ENCODE data around the gene MYEOV.

- TF ChIP-seq SP2 (tag by site-specific recombination; IDR thresholded peaks at IDR 0.05) (no peak), ZNF24 (tag by site-specific recombination; IDR thresholded peaks at IDR 0.05) (no peak), ZNF274 (IDR thresholded peaks at IDR 0.05; ENCODE audit: low read length) (no peak), ZNF274 (tag by site-specific recombination; IDR thresholded peaks at IDR 0.05; ENCODE audit: borderline replicate concordance) (no peak), CTCF (tag by site-specific recombination; IDR thresholded peaks at IDR 0.05) (no peak), ZNF423 (tag by site-specific recombination; IDR thresholded peaks at IDR 0.05) (no peak), ZNF121 (tag by site-specific recombination; IDR thresholded peaks at IDR 0.05) (no peak), ZNF248 (tag by site-specific recombination; IDR thresholded peaks at IDR 0.05) (no peak), PRDM10 (tag by site-specific recombination; IDR thresholded peaks at IDR 0.05) (no peak)
- TF ChIP-seq, protein P1, sequence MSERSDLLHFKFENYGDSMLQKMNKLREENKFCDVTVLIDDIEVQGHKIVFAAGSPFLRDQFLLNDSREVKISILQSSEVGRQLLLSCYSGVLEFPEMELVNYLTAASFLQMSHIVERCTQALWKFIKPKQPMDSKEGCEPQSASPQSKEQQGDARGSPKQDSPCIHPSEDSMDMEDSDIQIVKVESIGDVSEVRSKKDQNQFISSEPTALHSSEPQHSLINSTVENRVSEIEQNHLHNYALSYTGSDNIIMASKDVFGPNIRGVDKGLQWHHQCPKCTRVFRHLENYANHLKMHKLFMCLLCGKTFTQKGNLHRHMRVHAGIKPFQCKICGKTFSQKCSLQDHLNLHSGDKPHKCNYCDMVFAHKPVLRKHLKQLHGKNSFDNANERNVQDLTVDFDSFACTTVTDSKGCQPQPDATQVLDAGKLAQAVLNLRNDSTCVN (tag by site-specific recombination; optimal IDR thresholded peaks at IDR 0.05), result no peak
- TF ChIP-seq, protein P2, sequence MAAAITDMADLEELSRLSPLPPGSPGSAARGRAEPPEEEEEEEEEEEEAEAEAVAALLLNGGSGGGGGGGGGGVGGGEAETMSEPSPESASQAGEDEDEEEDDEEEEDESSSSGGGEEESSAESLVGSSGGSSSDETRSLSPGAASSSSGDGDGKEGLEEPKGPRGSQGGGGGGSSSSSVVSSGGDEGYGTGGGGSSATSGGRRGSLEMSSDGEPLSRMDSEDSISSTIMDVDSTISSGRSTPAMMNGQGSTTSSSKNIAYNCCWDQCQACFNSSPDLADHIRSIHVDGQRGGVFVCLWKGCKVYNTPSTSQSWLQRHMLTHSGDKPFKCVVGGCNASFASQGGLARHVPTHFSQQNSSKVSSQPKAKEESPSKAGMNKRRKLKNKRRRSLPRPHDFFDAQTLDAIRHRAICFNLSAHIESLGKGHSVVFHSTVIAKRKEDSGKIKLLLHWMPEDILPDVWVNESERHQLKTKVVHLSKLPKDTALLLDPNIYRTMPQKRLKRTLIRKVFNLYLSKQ (tag by site-specific recombination; IDR thresholded peaks at IDR 0.05; ENCODE audit: borderline replicate concordance), result no peak
These were observed 32.8 kb upstream of the MYEOV start for GRCh38 chr11:69261116-69261515.

Data from HEK293 (cell line).